Astrocyte (in vitro differentiated cells and primary cell): ENCODE results near the gene CASP2.

Experiments used
- CTCF ChIP-seq: IDR thresholded peaks from 2 replicates; pipeline ENCODE4 v1.5.1; 2011; ENCODE audit warnings: low read depth, mild to moderate bottlenecking, inconsistent platforms, low read length, moderate library complexity; ENCODE audit not compliant: insufficient read depth
- EZH2 ChIP-seq: IDR thresholded peaks from 2 replicates; pipeline ENCODE4 v1.6.1; 2012; ENCODE audit warnings: mild to moderate bottlenecking, low read length, inconsistent platforms; ENCODE audit not compliant: insufficient read depth

DNA sequence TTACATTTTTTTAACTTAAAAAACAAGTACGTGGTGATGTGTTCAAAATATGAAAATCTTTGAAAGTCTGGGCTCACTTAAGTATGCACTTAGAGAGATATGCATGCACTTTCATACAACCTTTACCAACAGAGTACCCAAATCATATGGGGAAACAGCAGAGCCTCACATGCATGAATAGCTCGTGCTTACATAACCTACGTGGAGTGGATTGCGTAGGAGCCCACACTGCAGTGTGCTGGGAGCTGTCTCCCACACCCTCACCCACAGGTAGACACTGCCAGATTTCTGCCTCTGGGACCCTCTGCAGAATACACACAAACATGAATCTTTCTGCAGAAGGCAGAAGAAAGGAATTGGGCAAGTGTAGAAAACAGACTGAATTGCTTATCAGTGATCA is 28.3 kb downstream of the CASP2 start:
- no peak for TF ChIP-seq CTCF
- TF ChIP-seq EZH2 = no peak
